Body of pancreas (tissue), 4 donors: ENCODE measurements around the gene P3H4. TPM values are rescaled to one million over a fixed set of nuclear protein-coding genes. Genes with fewer than 3 reads are reported as not detected.

Experiments
- ATAC-seq: fragments of 150-250 bp; one replicate; pipeline ENCODE4 v1.9.1; 2016
- DNase-seq, 4 donors: peaks; one replicate each; pipeline ENCODE4 v3.0.0-alpha.2; 2019
- H3K27ac ChIP-seq, 4 donors: fragments of 200-600 bp; sonication (generic); 1 replicate in 3 of 4; 2 replicates in 1 of 4; pipeline versions ENCODE4 v1.5.1 to v1.6.1; 2016 to 2019; ENCODE audit warnings: mild to moderate bottlenecking in 1 of 4, mixed read lengths in 1 of 4, moderate library complexity in 1 of 4
- H3K27me3 ChIP-seq, 2 donors: fragments of 200-600 bp; sonication (generic); one replicate each; pipeline ENCODE4 v1.6.0; 2016; ENCODE audit warnings: mild to moderate bottlenecking in 1 of 2
- H3K36me3 ChIP-seq, 2 donors: fragments of 200-600 bp; sonication (generic); replicated peaks in 1 of 2; 2 replicates each; pipeline ENCODE4 v1.5.1; 2016; ENCODE audit warnings: low read depth in 2 of 2; ENCODE audit not compliant: insufficient read depth in 1 of 2
- H3K4me1 ChIP-seq: fragments of 200-600 bp; sonication (generic); one replicate; pipeline ENCODE4 v1.6.0; 2016
- H3K4me3 ChIP-seq, 2 donors: fragments of 200-600 bp; sonication (generic); 1 replicate in 1 of 2; 2 replicates in 1 of 2; pipeline ENCODE4 v1.5.1; 2016 to 2019
- H3K9me3 ChIP-seq, 3 donors: fragments of 200-600 bp; sonication (generic); 1 replicate in 2 of 3; 2 replicates in 1 of 3; pipeline ENCODE4 v1.5.1; 2016
- CTCF ChIP-seq, 7 experiments: fragments of 450-650 bp in 4 of 7; fragments of 200-600 bp in 3 of 7; sonication (generic) in 3 of 7; IDR thresholded peaks; one replicate each; pipeline ENCODE4 v1.5.1; 2016 to 2019; ENCODE audit warnings: antibody characterized with exemption in 7 of 7
- POLR2A ChIP-seq, 3 donors: fragments of 450-650 bp; IDR thresholded peaks; one replicate each; pipeline ENCODE4 v1.6.1; 2016; ENCODE audit warnings: antibody characterized with exemption in 3 of 3, mild to moderate bottlenecking in 2 of 3
- WGBS, 2 donors: methylation state at CpG; one replicate each; pipeline ENCODE4 v1.1.5; 2017; 5-methylcytosine and 5-hydroxymethylcytosine counted together
- intact Hi-C: fragments of 100-400 bp; cut with DNase I; formaldehyde crosslinking; loops from one replicate; pipeline ENCODE4 v1.15.1; 2023
- total RNA-seq, 2 donors: library from RNA; depleted of rRNA; stranded (reverse); fragments of >200 nt; gene quantifications; one replicate each; pipeline ENCODE4 v1.1.0, GENCODE V29; 2016

Gene P3H4
- total RNA-seq, 2 donors from 2014 or later, result 18.4 to 22.7 TPM

GRCh38 chr17:41825175-41825845 is 13.6 kb upstream of the P3H4 start:
- 84 to 88% methylated on average over 12 to 17 of the region's 19 CpGs for WGBS, 2 donors
- TF ChIP-seq CTCF (IDR thresholded peaks at IDR 0.05) (no peak), POLR2A (IDR thresholded peaks at IDR 0.05) (no peak)
- peaks cover 0 to 3% of the 10 kb centered on the region in 2 donors for H3K36me3 ChIP-seq
- no peak for ATAC-seq
- no peaks in the 10 kb centered on the region for H3K4me1 ChIP-seq
- no peak for DNase-seq
- no peaks in the 10 kb centered on the region for H3K27me3 ChIP-seq
- no peak overlapping the region for H3K4me3 ChIP-seq
- no peak overlapping the region for H3K27ac ChIP-seq
- intact Hi-C loops, result no loop called here
- H3K9me3 ChIP-seq, result no peaks in the 10 kb centered on the region

GRCh38 chr17:41824086-41824485 is 12.3 kb upstream of the P3H4 start:
- Histone ChIP-seq H3K4me3 (no peak overlapping the region), H3K9me3 (no peaks in the 10 kb centered on the region), H3K27ac (no peak overlapping the region), H3K4me1 (no peaks in the 10 kb centered on the region), H3K36me3 (no peaks in the 10 kb centered on the region), H3K27me3 (no peaks in the 10 kb centered on the region)
- DNase-seq (no peak), ATAC-seq (no peak)
- TF ChIP-seq CTCF (IDR thresholded peaks at IDR 0.05) (no peak), POLR2A (IDR thresholded peaks at IDR 0.05) (no peak)
- intact Hi-C loops, result no loop called here
- 68 to 71% methylated on average over 3 to 7 of the region's 7 CpGs for WGBS, 2 donors

GRCh38 chr17:41823580-41823979 is 11.8 kb upstream of the P3H4 start:
- intact Hi-C loops, result no loop called here
- H3K4me3 ChIP-seq, result no peak overlapping the region
- ATAC-seq (no peak), DNase-seq (no peak)
- no peaks in the 10 kb centered on the region for H3K27me3 ChIP-seq
- no peak overlapping the region for H3K27ac ChIP-seq
- no peaks in the 10 kb centered on the region for H3K9me3 ChIP-seq
- WGBS, 2 donors, result 87 to 94% methylated on average over 7 of the region's 7 CpGs
- no peaks in the 10 kb centered on the region for H3K4me1 ChIP-seq
- TF ChIP-seq POLR2A (IDR thresholded peaks at IDR 0.05) (no peak), CTCF (IDR thresholded peaks at IDR 0.05) (no peak)
- no peaks in the 10 kb centered on the region for H3K36me3 ChIP-seq

GRCh38 chr17:41823141-41823524 is 11.4 kb upstream of the P3H4 start:
- no peak overlapping the region for H3K27ac ChIP-seq

More at GRCh38 chr17:41823141-41823524, 11.4 kb upstream of the P3H4 start:
- Histone ChIP-seq H3K36me3 (no peaks in the 10 kb centered on the region), H3K27me3 (no peaks in the 10 kb centered on the region), H3K4me1 (no peaks in the 10 kb centered on the region), H3K4me3 (no peak overlapping the region), H3K9me3 (no peaks in the 10 kb centered on the region)
- WGBS, 2 donors, result 83 to 94% methylated on average over 1 of the region's 1 CpG
- TF ChIP-seq CTCF (IDR thresholded peaks at IDR 0.05) (no peak), POLR2A (IDR thresholded peaks at IDR 0.05) (no peak)
- intact Hi-C loops, result no loop called here
- ATAC-seq (no peak), DNase-seq (no peak)
